Mesenchymal stem cell (in vitro differentiated cells and primary cell): ENCODE data around the gene TRPM3.

Experiments used
- DNase-seq: peaks from one replicate; pipeline ENCODE4 v3.0.0-alpha.2; 2013
- H2AFZ ChIP-seq: one replicate; pipeline ENCODE4 v1.6.1; 2013; ENCODE audit warnings: low read depth, mild to moderate bottlenecking, control low read depth, inconsistent platforms, low read length, moderate library complexity
- H2AK5ac ChIP-seq: 2 replicates; pipeline ENCODE4 v1.6.1; 2013; ENCODE audit warnings: low read length, moderate library complexity, mild to moderate bottlenecking, inconsistent platforms; ENCODE audit not compliant: severe bottlenecking
- H2BK120ac ChIP-seq: one replicate; pipeline ENCODE4 v1.6.1; 2013; ENCODE audit warnings: low read depth, mild to moderate bottlenecking, inconsistent platforms, low read length, moderate library complexity
- H2BK12ac ChIP-seq, 2 experiments: one replicate each; pipeline ENCODE4 v1.6.1; 2013; ENCODE audit warnings: inconsistent platforms in 2 of 2, low read length in 2 of 2, mild to moderate bottlenecking in 2 of 2, moderate library complexity in 2 of 2, control low read depth in 1 of 2
- H2BK15ac ChIP-seq: one replicate; pipeline ENCODE4 v1.6.1; 2013; ENCODE audit warnings: mild to moderate bottlenecking, low read depth, inconsistent platforms; ENCODE audit not compliant: poor library complexity, severe bottlenecking
- H2BK5ac ChIP-seq: 2 replicates; pipeline ENCODE4 v1.6.1; 2013; ENCODE audit warnings: low read depth, mild to moderate bottlenecking, low read length, control low read depth, inconsistent platforms; ENCODE audit not compliant: poor library complexity, severe bottlenecking
- H3K14ac ChIP-seq, 2 experiments: one replicate each; pipeline ENCODE4 v1.6.1; 2013; ENCODE audit warnings: inconsistent platforms in 2 of 2, low read length in 2 of 2, control low read depth in 1 of 2, mild to moderate bottlenecking in 1 of 2, moderate library complexity in 1 of 2
- H3K18ac ChIP-seq, 2 experiments: one replicate each; pipeline ENCODE4 v1.6.1; 2013; ENCODE audit warnings: inconsistent platforms in 2 of 2, low read length in 2 of 2, control low read depth in 1 of 2, low read depth in 1 of 2, mild to moderate bottlenecking in 1 of 2
- H3K23ac ChIP-seq, 2 experiments: one replicate each; pipeline ENCODE4 v1.6.1; 2013; ENCODE audit warnings: inconsistent platforms in 2 of 2, low read length in 2 of 2, mild to moderate bottlenecking in 2 of 2, moderate library complexity in 2 of 2, control low read depth in 1 of 2
- H3K27ac ChIP-seq: 2 replicates; pipeline ENCODE4 v1.5.1; 2013; ENCODE audit warnings: mild to moderate bottlenecking, moderate library complexity, low read length, control low read depth, inconsistent platforms; ENCODE audit not compliant: poor library complexity, severe bottlenecking
- H3K27me3 ChIP-seq, 2 experiments: 2 replicates each; pipeline versions ENCODE4 v1.6.1 to v1.7.0; 2013; ENCODE audit warnings: low read length in 2 of 2, mild to moderate bottlenecking in 2 of 2, moderate library complexity in 2 of 2, control low read depth in 1 of 2, inconsistent platforms in 1 of 2; ENCODE audit not compliant: control insufficient read depth in 1 of 2, insufficient read depth in 1 of 2
- H3K36me3 ChIP-seq, 2 experiments: 2 replicates each; pipeline versions ENCODE4 v1.6.1 to v1.7.0; 2013; ENCODE audit warnings: low read length in 2 of 2, control low read depth in 1 of 2, inconsistent platforms in 1 of 2, low read depth in 1 of 2, mild to moderate bottlenecking in 1 of 2; ENCODE audit not compliant: insufficient read depth in 2 of 2, control insufficient read depth in 1 of 2
- H3K4ac ChIP-seq, 2 experiments: one replicate each; pipeline ENCODE4 v1.6.1; 2013; ENCODE audit warnings: inconsistent platforms in 2 of 2, low read length in 2 of 2, mild to moderate bottlenecking in 2 of 2, moderate library complexity in 2 of 2, control low read depth in 1 of 2, low read depth in 1 of 2
- H3K4me1 ChIP-seq: 2 replicates; pipeline ENCODE4 v1.6.1; 2013; ENCODE audit warnings: low read depth, low read length, control low read depth; ENCODE audit not compliant: control insufficient read depth, insufficient read depth
- H3K4me2 ChIP-seq: 2 replicates; pipeline ENCODE4 v1.6.1; 2013; ENCODE audit warnings: low read length, mild to moderate bottlenecking, inconsistent platforms; ENCODE audit not compliant: poor library complexity, severe bottlenecking
- H3K4me3 ChIP-seq, 2 experiments: 2 replicates each; pipeline versions ENCODE4 v1.5.1 to v1.7.0; 2013; ENCODE audit warnings: low read length in 2 of 2, mild to moderate bottlenecking in 2 of 2, control low read depth in 1 of 2, low read depth in 1 of 2; ENCODE audit not compliant: insufficient read depth in 1 of 2
- H3K79me1 ChIP-seq: replicated peaks from 2 replicates; pipeline ENCODE4 v1.6.1; 2013; ENCODE audit warnings: mild to moderate bottlenecking, control low read depth, low read length, inconsistent platforms; ENCODE audit not compliant: poor library complexity, severe bottlenecking
- H3K9ac ChIP-seq: 2 replicates; pipeline ENCODE4 v1.7.0; 2013; ENCODE audit warnings: mild to moderate bottlenecking, low read length, moderate library complexity
- H3K9me3 ChIP-seq: 2 replicates; pipeline ENCODE4 v1.7.0; 2013; ENCODE audit warnings: mild to moderate bottlenecking, low read length; ENCODE audit not compliant: control insufficient read depth
- H4K8ac ChIP-seq: one replicate; pipeline ENCODE4 v1.6.1; 2013; ENCODE audit warnings: inconsistent platforms, mild to moderate bottlenecking, low read length, moderate library complexity
- H4K91ac ChIP-seq: one replicate; pipeline ENCODE4 v1.6.1; 2013; ENCODE audit warnings: mild to moderate bottlenecking, low read length, inconsistent platforms
- WGBS: methylation state at CpG from one replicate; pipeline ENCODE4 v1.1.7; 2013; ENCODE audit warnings: mixed read lengths; 5-methylcytosine and 5-hydroxymethylcytosine counted together

The TRPM3 gene

DNA sequence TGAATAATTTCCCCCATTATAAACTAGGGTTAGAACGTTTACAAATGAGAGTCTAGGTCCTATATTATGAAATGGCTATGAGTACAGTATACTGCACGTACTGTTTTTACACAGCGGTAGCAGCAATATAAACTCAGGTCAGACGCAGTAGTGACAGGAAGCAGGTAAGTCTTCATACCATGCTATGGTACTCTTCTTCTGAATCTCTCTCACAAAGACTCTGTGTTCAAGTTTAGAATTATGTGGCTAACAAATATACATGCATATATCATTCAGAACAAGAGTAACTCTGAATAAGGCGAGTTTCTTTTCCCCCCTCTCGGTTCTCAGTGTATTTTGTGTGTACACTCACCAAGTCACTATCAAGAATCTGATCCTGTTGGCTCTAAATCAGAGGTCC is 592.0 kb downstream of the TRPM3 start:
- DNase-seq, result no peak
- peaks cover 5% of the 10 kb centered on the region for H3K9me3 ChIP-seq
- WGBS, result 92% methylated on average over 5 of the region's 6 CpGs
- no peak overlapping the region for H3K4ac ChIP-seq
- H3K18ac ChIP-seq, result no peak overlapping the region
- H3K14ac ChIP-seq, result no peak overlapping the region
- no peak overlapping the region for H3K23ac ChIP-seq
- no peaks in the 10 kb centered on the region for H3K79me1 ChIP-seq
- H2BK5ac ChIP-seq, result no peak overlapping the region
- no peak overlapping the region for H3K9ac ChIP-seq
- no peaks in the 10 kb centered on the region for H3K36me3 ChIP-seq
- no peaks in the 10 kb centered on the region for H3K4me1 ChIP-seq
- H4K8ac ChIP-seq, result no peak overlapping the region
- no peak overlapping the region for H2BK120ac ChIP-seq
- no peaks in the 10 kb centered on the region for H3K27me3 ChIP-seq
- H3K4me2 ChIP-seq, result no peak overlapping the region
- no peak overlapping the region for H3K4me3 ChIP-seq
- H2AK5ac ChIP-seq, result no peak overlapping the region
- H2BK15ac ChIP-seq, result no peak overlapping the region
- H4K91ac ChIP-seq, result no peak overlapping the region
- H2AFZ ChIP-seq, result no peak overlapping the region
- no peak overlapping the region for H2BK12ac ChIP-seq
- no peak overlapping the region for H3K27ac ChIP-seq

DNA sequence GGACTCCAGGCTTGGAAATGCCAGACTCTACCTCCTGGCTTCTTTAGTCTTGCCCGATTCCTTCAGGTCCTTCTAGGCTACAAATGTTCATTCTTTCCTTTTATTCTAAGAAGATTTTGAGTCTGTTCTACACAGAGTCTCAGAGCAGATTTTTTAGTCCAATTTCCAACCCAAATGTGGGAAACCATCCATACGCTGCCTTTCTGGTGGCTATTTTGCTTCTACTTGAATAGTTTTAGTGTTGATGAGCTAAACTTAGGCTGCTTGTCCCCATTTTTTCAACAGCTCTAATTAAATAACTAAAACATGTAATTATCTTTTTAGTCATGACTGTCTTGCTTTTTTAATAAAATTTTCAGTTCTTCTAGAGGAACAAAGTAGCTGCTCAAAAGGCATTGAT is 594.5 kb downstream of the TRPM3 start:
- H4K8ac ChIP-seq, result no peak overlapping the region
- no peak overlapping the region for H2BK12ac ChIP-seq
- no peak overlapping the region for H3K4me3 ChIP-seq
- H4K91ac ChIP-seq, result no peak overlapping the region
- H3K4me2 ChIP-seq, result no peak overlapping the region
- no peaks in the 10 kb centered on the region for H3K36me3 ChIP-seq
- H3K23ac ChIP-seq, result no peak overlapping the region
- peaks cover 0 to 3% of the 10 kb centered on the region in 2 experiments for H3K27me3 ChIP-seq
- H3K4ac ChIP-seq, result no peak overlapping the region
- H3K27ac ChIP-seq, result no peak overlapping the region
- DNase-seq, result no peak
- no peak overlapping the region for H3K9ac ChIP-seq
- peaks cover 5% of the 10 kb centered on the region for H3K9me3 ChIP-seq
- H3K79me1 ChIP-seq, result no peaks in the 10 kb centered on the region
- no peak overlapping the region for H2AFZ ChIP-seq
- no peak overlapping the region for H2BK5ac ChIP-seq
- no peak overlapping the region for H3K14ac ChIP-seq
- no peak overlapping the region for H3K18ac ChIP-seq
- no peak overlapping the region for H2BK15ac ChIP-seq
- H3K4me1 ChIP-seq, result no peaks in the 10 kb centered on the region
- H2AK5ac ChIP-seq, result no peak overlapping the region
- WGBS, result 100% methylated on average over 2 of the region's 2 CpGs
- no peak overlapping the region for H2BK120ac ChIP-seq

DNA sequence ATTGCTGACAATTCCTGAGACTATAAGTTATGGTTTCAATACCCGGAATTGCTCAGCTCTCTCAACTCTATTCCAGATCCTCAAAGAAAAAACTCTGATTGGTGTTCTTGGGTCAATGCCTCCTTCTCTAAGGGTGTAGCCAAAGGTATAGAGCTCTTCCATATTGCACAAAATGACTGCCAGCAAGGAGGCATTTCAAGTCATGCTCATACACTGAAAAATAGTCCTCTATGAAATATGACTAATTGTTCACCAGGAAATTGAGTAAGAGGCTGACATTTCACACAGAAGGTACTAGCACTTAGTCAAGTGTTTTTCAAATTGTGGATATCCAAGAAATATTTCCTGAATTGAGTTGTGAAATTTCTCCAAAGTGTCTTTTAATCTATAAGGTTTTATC is 595.9 kb downstream of the TRPM3 start:
- Histone ChIP-seq H2BK15ac (no peak overlapping the region), H3K23ac (no peak overlapping the region), H3K27ac (no peak overlapping the region), H2BK12ac (no peak overlapping the region), H3K4me3 (no peak overlapping the region), H4K8ac (no peak overlapping the region), H3K36me3 (no peaks in the 10 kb centered on the region), H2BK120ac (no peak overlapping the region), H3K27me3 (peaks cover 0 to 3% of the 10 kb centered on the region in 2 experiments), H3K79me1 (no peaks in the 10 kb centered on the region), H4K91ac (no peak overlapping the region), H2AFZ (no peak overlapping the region), H3K9ac (no peak overlapping the region), H3K4me1 (no peaks in the 10 kb centered on the region), H3K4ac (no peak overlapping the region), H3K9me3 (peaks cover 5% of the 10 kb centered on the region), H3K14ac (no peak overlapping the region), H2AK5ac (no peak overlapping the region), H3K18ac (no peak overlapping the region), H2BK5ac (no peak overlapping the region), H3K4me2 (no peak overlapping the region)
- 80% methylated on average over 1 of the region's 1 CpG for WGBS
- DNase-seq, result no peak

DNA sequence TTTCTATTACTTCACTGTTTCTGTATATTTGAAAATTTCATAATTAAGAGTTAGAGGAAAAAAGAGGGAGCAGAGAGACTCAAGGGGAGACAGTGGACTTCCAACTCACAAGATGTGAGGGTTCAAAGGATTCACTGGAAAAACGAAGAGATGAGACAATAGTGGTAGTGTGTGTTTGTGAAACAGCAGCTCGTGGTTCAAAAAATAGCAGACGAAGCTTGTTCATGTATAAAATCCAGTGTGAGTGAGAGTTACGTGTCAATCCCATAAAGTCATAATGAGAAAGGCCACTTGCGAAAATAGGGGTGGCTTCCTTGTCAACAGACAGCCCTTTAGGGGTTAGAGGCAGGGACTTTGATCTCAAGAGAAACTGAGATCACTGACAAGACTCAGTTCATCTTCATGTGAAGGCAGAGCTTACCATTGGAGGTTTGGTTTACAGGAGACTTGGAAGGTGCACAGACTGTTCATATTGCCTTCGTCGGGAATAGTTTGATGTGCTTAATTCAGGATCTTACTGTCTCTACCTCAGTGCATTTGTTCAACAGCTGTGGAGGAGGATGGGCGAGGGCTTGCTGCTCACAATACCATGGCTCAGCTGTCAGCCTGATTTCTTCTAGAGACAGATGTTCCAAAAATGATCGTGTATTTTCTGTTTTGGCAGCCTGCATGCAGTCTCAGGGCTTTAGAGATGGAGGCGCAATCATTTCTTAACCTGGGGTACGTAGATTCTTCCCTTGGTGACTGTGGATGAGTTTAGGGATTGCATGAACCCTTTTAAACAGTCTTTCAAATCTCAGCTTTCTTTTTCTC is 601.3 kb downstream of the TRPM3 start:
- H2BK12ac ChIP-seq, result no peak overlapping the region
- WGBS, result 91% methylated on average over 11 of the region's 11 CpGs
- H3K23ac ChIP-seq, result no peak overlapping the region
- H3K4me1 ChIP-seq, result no peaks in the 10 kb centered on the region
- peaks cover 0 to 11% of the 10 kb centered on the region in 2 experiments for H3K27me3 ChIP-seq
- no peak overlapping the region for H2BK5ac ChIP-seq
- H3K4me3 ChIP-seq, result no peak overlapping the region
- no peaks in the 10 kb centered on the region for H3K79me1 ChIP-seq
- peaks cover 5% of the 10 kb centered on the region for H3K9me3 ChIP-seq
- H2AFZ ChIP-seq, result peak overlapping the region; percentile 10
- no peak overlapping the region for H3K4ac ChIP-seq
- no peak overlapping the region for H2AK5ac ChIP-seq
- H3K18ac ChIP-seq, result peak overlapping the region in 1 of 2 experiments; percentile 2
- no peak overlapping the region for H3K27ac ChIP-seq
- H3K9ac ChIP-seq, result no peak overlapping the region
- no peak overlapping the region for H4K91ac ChIP-seq
- H2BK15ac ChIP-seq, result no peak overlapping the region
- no peaks in the 10 kb centered on the region for H3K36me3 ChIP-seq
- H3K14ac ChIP-seq, result peak overlapping the region in 1 of 2 experiments; percentile 3
- H3K4me2 ChIP-seq, result no peak overlapping the region
- H4K8ac ChIP-seq, result no peak overlapping the region
- H2BK120ac ChIP-seq, result no peak overlapping the region
- no peak for DNase-seq
